WI38 (cell line): ENCODE data around the gene PDE11A.

Experiments
- H3K4me3 ChIP-seq: 2 replicates; pipeline ENCODE4 v1.5.1; 2011; ENCODE audit warnings: low read depth, mild to moderate bottlenecking, control low read depth, low read length
- CTCF ChIP-seq: IDR thresholded peaks from 2 replicates; pipeline ENCODE4 v1.5.1; 2012; ENCODE audit warnings: low read depth, mild to moderate bottlenecking, control low read depth, low read length

The PDE11A gene

DNA sequence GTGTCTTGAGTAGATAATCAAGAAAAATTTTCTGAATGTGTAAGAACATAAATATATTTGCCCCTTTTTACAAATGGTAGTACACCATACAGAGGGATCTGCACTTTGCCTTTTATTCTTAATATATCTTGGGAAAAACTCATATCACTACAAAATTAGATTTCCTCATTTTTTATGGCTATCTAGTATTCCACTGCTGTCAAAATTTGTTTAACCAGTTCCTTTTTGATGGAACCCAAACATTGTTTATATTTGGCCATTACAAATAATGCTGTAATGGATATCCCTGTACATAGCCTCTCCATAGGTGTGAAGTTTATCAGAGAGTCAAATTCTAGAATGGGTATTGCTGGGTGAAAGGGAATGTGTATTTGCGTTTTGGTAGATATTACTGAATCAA lies 436.9 kb downstream of the PDE11A start:
- TF ChIP-seq CTCF: no peak

GRCh38 chr2:177633910-177634294 lies 438.7 kb downstream of the PDE11A start:
- TF ChIP-seq CTCF: no peak
- H3K4me3 ChIP-seq: peak overlapping the region; percentile 39

More for the DNA sequence above, 436.9 kb downstream of the PDE11A start:
- H3K4me3 ChIP-seq: no peak overlapping the region

- no peak overlapping the region for H3K4me3 ChIP-seq
- TF ChIP-seq CTCF: no peak
Observed at GRCh38 chr2:177633111-177633510, 439.5 kb downstream of the PDE11A start.

DNA sequence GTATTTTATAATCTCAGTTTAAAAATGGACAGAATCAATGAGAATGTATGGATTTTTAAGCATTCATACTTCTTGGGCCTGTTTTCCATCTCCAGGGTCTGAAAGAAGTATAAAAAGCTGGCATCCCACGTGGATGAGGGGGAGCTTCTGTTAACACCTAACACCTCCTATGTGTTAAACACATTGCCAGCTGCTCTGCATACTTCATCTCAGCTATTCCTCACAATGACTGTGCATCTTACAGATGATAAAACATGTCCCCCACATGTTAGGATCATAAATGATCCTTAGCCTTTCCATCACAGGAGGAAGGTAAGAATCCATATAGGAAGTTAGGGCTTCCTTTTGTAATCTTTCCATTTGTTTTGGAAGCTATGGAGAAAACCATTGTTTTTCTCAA lies 440.9 kb downstream of the PDE11A start:
- TF ChIP-seq CTCF: no peak
- H3K4me3 ChIP-seq: no peak overlapping the region

GRCh38 chr2:177629357-177630024 lies 443.1 kb downstream of the PDE11A start:
- H3K4me3 ChIP-seq: no peak overlapping the region
- TF ChIP-seq CTCF: no peak

DNA sequence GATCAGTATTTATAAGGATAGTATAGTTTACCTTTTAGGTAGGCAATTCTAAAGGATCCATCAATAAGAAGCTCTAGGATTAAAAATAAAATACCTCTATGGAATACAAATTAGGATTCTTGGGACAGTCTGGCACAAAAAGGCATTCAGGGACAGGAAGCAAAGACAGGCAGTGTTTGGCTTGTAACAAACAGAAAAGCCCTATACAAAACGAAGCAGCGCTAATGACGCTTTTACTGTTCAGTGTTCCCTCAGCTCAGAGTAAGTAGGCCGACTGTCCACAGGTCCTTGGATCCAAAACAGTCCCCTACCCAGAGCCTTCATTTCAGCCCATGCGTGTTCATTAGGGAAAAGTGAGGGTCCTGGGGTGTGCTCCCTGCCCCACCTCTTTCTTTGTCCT lies 443.7 kb downstream of the PDE11A start:
- no peak for TF ChIP-seq CTCF
- H3K4me3 ChIP-seq: no peak overlapping the region

DNA sequence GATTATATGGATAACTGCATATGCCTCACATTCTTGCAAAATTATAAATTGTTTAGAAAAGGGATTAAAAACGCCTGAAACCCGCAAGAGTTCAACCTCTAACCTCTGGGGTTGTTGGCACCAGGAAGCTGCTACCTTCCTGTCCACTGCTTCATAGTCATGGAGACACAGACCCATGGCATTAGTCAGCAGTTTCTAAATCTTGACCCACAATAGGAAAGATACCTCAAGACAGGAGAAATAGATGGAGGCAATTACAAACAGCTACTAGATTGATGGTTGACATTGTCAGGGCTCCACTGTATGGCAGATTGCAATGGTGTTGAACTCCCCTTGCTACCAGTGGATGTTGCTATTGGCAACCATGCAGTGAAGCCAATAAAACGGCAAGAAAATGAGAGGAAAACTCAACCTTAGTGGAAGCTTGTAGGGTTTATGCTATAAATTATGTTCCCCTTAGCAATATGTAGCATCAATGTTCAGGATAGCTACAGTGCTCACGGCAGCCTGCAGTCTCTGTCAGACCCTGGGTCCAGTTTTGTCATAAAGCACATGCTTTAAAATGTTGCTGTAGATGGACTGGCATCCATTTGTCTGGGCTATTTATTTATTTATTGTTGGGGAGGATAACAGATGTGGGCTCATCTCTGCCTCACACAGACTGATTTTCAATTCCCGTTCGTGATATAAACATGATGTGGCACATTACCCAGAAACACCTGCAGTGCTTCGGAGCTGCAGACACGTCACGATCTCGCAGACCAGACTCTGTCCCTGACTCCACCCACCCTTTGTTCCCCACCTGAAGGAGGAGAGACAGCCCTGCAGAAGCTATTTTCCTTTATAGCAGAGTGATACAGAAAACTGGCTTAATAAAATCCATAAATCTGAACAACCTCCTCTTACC lies 446.6 kb downstream of the PDE11A start:
- no peak for TF ChIP-seq CTCF
- no peak overlapping the region for H3K4me3 ChIP-seq
